K562 (cell line): Measurements from ENCODE around the gene THBS2. TPM values are rescaled to one million over a fixed set of nuclear protein-coding genes. Genes with fewer than 3 reads are reported as not detected.

ENCODE experiments used
- ATAC-seq: fragments of 200-7000 bp; cut with Tn5 transposase; 3 replicates; pipeline ENCODE4 v1.9.1; 2020; ENCODE audit warnings: moderate library complexity
- BruUV-seq: library from RNA; stranded (reverse); fragments of 400-500 nt; replicated peaks from 2 replicates; lab custom pipeline; 2021; lab: Mats Ljungman, UMichigan
- CTCF ChIA-PET: fragments of 300-600 bp; formaldehyde crosslinking; extraction: SDS; loops from one replicate; lab custom pipeline; 2021; ENCODE audit warnings: low intra/inter-chr PET ratio; lab: Yijun Ruan, JAX
- POLR2A ChIA-PET: fragments of 300-600, 350-650 bp; sonication (Branson Sonifier 250); formaldehyde crosslinking; extraction: SDS; loops from one replicate; lab custom pipeline; 2021; ENCODE audit warnings: antibody characterized with exemption, inconsistent platforms; lab: Yijun Ruan, JAX
- DNase-seq, 4 experiments: peaks; one replicate each; pipeline versions ENCODE4 v3.0.0 to v3.0.0-alpha.2; 2011 to 2018; ENCODE audit warnings: low spot score in 3 of 4, mixed read lengths in 3 of 4; ENCODE audit errors: extremely low read depth in 1 of 4
- FAIRE-seq: peaks from 2 replicates; lab custom pipeline; 2011; peaks lifted over from hg19 to GRCh38; lab: Jason Lieb, UNC
- H2AFZ ChIP-seq: 2 replicates; pipeline ENCODE4 v1.6.0; 2011; ENCODE audit warnings: low read depth, low read length, control low read depth, inconsistent platforms
- H3K27ac ChIP-seq: fragments of 200-600 bp; 3 replicates; pipeline ENCODE4 v1.8.0; 2011; ENCODE audit warnings: low read depth, mild to moderate bottlenecking, control low read depth, inconsistent platforms, low read length, moderate library complexity, mixed read lengths; ENCODE audit errors: extremely low read depth
- H3K27me3 ChIP-seq, 2 experiments: fragments of 300-600 bp in 1 of 2; 2 replicates in 1 of 2; 3 replicates in 1 of 2; pipeline versions ENCODE4 v1.6.0 to v1.8.0; 2011; ENCODE audit warnings: inconsistent platforms in 2 of 2, low read length in 2 of 2, mild to moderate bottlenecking in 1 of 2, mixed read lengths in 1 of 2, moderate library complexity in 1 of 2; ENCODE audit not compliant: control insufficient read depth in 2 of 2, insufficient read depth in 2 of 2
- H3K36me3 ChIP-seq: fragments of 300-600 bp; 3 replicates; pipeline ENCODE4 v1.8.0; 2011; ENCODE audit warnings: mild to moderate bottlenecking, low read length, inconsistent platforms; ENCODE audit not compliant: control insufficient read depth, insufficient read depth
- H3K4me1 ChIP-seq, 2 experiments: fragments of 200-600 bp in 1 of 2; replicated peaks in 1 of 2; 2 replicates in 1 of 2; 3 replicates in 1 of 2; pipeline versions ENCODE4 v1.5.1 to v1.8.0; 2011; ENCODE audit warnings: inconsistent platforms in 2 of 2, low read length in 2 of 2, mild to moderate bottlenecking in 1 of 2, mixed read lengths in 1 of 2, moderate library complexity in 1 of 2; ENCODE audit not compliant: control insufficient read depth in 2 of 2, insufficient read depth in 2 of 2
- H3K4me2 ChIP-seq: 2 replicates; pipeline ENCODE4 v1.6.1; 2011; ENCODE audit warnings: low read length, control low read depth, inconsistent platforms, mixed read lengths; ENCODE audit not compliant: insufficient read depth
- H3K4me3 ChIP-seq: fragments of 200-600 bp; sonication (generic), shearing (Covaris generic); 2 replicates; pipeline ENCODE4 v1.5.1; 2016; ENCODE audit warnings: control low read depth, inconsistent platforms
- H3K79me2 ChIP-seq: fragments of 200-600 bp; 3 replicates; pipeline ENCODE4 v1.8.0; 2011; ENCODE audit warnings: low read length, inconsistent platforms; ENCODE audit not compliant: control insufficient read depth, insufficient read depth
- H3K9ac ChIP-seq, 2 experiments: 2 replicates each; pipeline versions ENCODE4 v1.6.0 to v1.6.1; 2011; ENCODE audit warnings: low read depth in 2 of 2, low read length in 2 of 2, control low read depth in 1 of 2, inconsistent platforms in 1 of 2, mild to moderate bottlenecking in 1 of 2, mixed read lengths in 1 of 2; ENCODE audit not compliant: insufficient read depth in 1 of 2
- H3K9me1 ChIP-seq: one replicate; pipeline ENCODE4 v1.6.0; 2011; ENCODE audit warnings: inconsistent platforms, mild to moderate bottlenecking, low read length, moderate library complexity; ENCODE audit not compliant: control insufficient read depth, insufficient read depth
- H3K9me3 ChIP-seq: replicated peaks from 2 replicates; pipeline ENCODE4 v1.5.1; 2011; ENCODE audit warnings: low read depth, low read length, inconsistent platforms; ENCODE audit not compliant: control insufficient read depth, insufficient read depth
- H4K20me1 ChIP-seq: replicated peaks from 2 replicates; pipeline ENCODE4 v1.6.1; 2011; ENCODE audit warnings: low read length, inconsistent platforms, mixed read lengths; ENCODE audit not compliant: control insufficient read depth, insufficient read depth
- CC2D1A ChIP-seq: fragments of 450-650 bp; IDR thresholded peaks from 2 replicates; pipeline ENCODE4 v1.6.1; 2017; ENCODE audit warnings: mild to moderate bottlenecking
- DDX20 ChIP-seq: fragments of 450-650 bp; IDR thresholded peaks from 2 replicates; pipeline ENCODE4 v1.6.1; 2016; ENCODE audit warnings: missing genetic modification characterization, low read depth, mild to moderate bottlenecking, missing compliant biosample characterization, moderate library complexity
- FOXA1 ChIP-seq: fragments of 450-650 bp; IDR thresholded peaks from 2 replicates; pipeline ENCODE4 v1.6.1; 2016; ENCODE audit warnings: mild to moderate bottlenecking, borderline replicate concordance
- HNRNPH1 ChIP-seq: fragments of 200-400 bp; formaldehyde crosslinking; optimal IDR thresholded peaks from 2 replicates; pipeline ENCODE3; 2017; ENCODE audit warnings: low read depth, mild to moderate bottlenecking, low read length, moderate library complexity
- MAFF ChIP-seq: IDR thresholded peaks from 2 replicates; pipeline ENCODE4 v1.6.1; 2012; ENCODE audit warnings: low read length, improper control_type of control experiment
- MAFK ChIP-seq: IDR thresholded peaks from 2 replicates; pipeline ENCODE4 v1.6.1; 2011; ENCODE audit warnings: low read length, improper control_type of control experiment
- POLR2AphosphoS2 ChIP-seq: IDR thresholded peaks from 2 replicates; pipeline ENCODE4 v1.6.1; 2012; ENCODE audit warnings: low read length, improper control_type of control experiment
- RBM22 ChIP-seq: fragments of 200-400 bp; formaldehyde crosslinking; IDR thresholded peaks from 2 replicates; pipeline ENCODE4 v1.6.1; 2018; ENCODE audit warnings: low read length, low read depth; ENCODE audit not compliant: poor library complexity, severe bottlenecking
- SIX5 ChIP-seq, 2 experiments: IDR thresholded peaks; 2 replicates each; pipeline ENCODE4 v1.6.1; 2011; ENCODE audit warnings: low read length in 2 of 2, borderline replicate concordance in 1 of 2, low read depth in 1 of 2, mild to moderate bottlenecking in 1 of 2, moderate library complexity in 1 of 2; ENCODE audit not compliant: insufficient read depth in 1 of 2
- SMARCA4 ChIP-seq: fragments of 450-650 bp; IDR thresholded peaks from 2 replicates; pipeline ENCODE4 v1.6.1; 2016
- SOX6 ChIP-seq: fragments of 450-650 bp; IDR thresholded peaks from 2 replicates; pipeline ENCODE4 v1.6.1; 2014; ENCODE audit warnings: mild to moderate bottlenecking
- ZKSCAN3 ChIP-seq: fragments of 250-450 bp; sonication (Bioruptor Pico); IDR thresholded peaks from 2 replicates; pipeline ENCODE4 v1.4.0; 2020
- ZNF316 ChIP-seq: fragments of 450-650 bp; IDR thresholded peaks from 2 replicates; pipeline ENCODE4 v1.6.1; 2016
- ZSCAN32 ChIP-seq: fragments of 450-650 bp; formaldehyde crosslinking; IDR thresholded peaks from 2 replicates; pipeline ENCODE4 v1.4.0; 2020; ENCODE audit warnings: mild to moderate bottlenecking, moderate library complexity
- WGBS: fragments of 100-300 bp; shearing (Covaris generic); methylation state at CpG from one replicate; pipeline ENCODE4 v1.1.6; 2016; ENCODE audit warnings: low coverage, mixed read lengths; ENCODE audit not compliant: insufficient coverage; ENCODE audit errors: missing lambda C conversion rate; 5-methylcytosine and 5-hydroxymethylcytosine counted together
- in situ Hi-C: fragments of 300-500 bp; cut with MboI; formaldehyde crosslinking; loops from 4 replicates; pipeline ENCODE4 v1.15.0; 2018; ENCODE audit warnings: inconsistent platforms, mixed read lengths
- intact Hi-C: fragments of 100-400 bp; cut with micrococcal nuclease; formaldehyde crosslinking; loops from 2 replicates; pipeline ENCODE4 v1.14.2; 2022
- polyA plus RNA-seq, 8 experiments: library from polyadenylated mRNA; depleted of rRNA in 4 of 8; stranded (reverse) in 5 of 8; unstranded in 3 of 8; fragments of >200 nt; fragmentation: Nextera tagmentation in 2 of 8; fragmentation: Illumina TruSeq in 1 of 8; extraction: Ambion mirVana in 2 of 8; extraction: Trizol in 1 of 8; gene quantifications; 2 replicates each; pipeline versions ENCODE4 v1.2.1 to v1.2.3, GENCODE V29; 2011 to 2014; ENCODE audit warnings: inconsistent platforms in 1 of 8, missing spikeins in 1 of 8
- total RNA-seq, 7 experiments: library from RNA; depleted of rRNA in 6 of 7; stranded (reverse); fragments of >200 nt in 6 of 7; fragmentation: Illumina TruSeq in 2 of 7; extraction: Trizol in 2 of 7; gene quantifications; 2 replicates each; pipeline versions ENCODE4 v1.2.1 to v1.2.3, GENCODE V29; 2011 to 2021; ENCODE audit warnings: low replicate concordance in 1 of 7
- TF ChIP-seq, protein P1 (sequence below): fragments of 150-350 bp; conservative IDR thresholded peaks from 2 replicates; pipeline ENCODE4 v1.6.1; 2014; ENCODE audit warnings: low read length
- TF ChIP-seq, protein P2 (sequence below): fragments of 450-650 bp; IDR thresholded peaks from 2 replicates; pipeline ENCODE4 v1.6.1; 2016; ENCODE audit warnings: borderline replicate concordance
- TF ChIP-seq, protein P3 (sequence below): fragments of 450-650 bp; conservative IDR thresholded peaks from 2 replicates; pipeline ENCODE4 v1.6.1; 2016; ENCODE audit warnings: missing genetic modification characterization, low read depth, mild to moderate bottlenecking, control low read depth, missing compliant biosample characterization

Gene THBS2
- total and polyA plus RNA-seq, 9 of the 15 experiments (the other 6 are each of a cell fraction or from before 2014, with no cell fraction given) = 0.03 to 0.11 (median 0.03) TPM; not detected in 6

DNA sequence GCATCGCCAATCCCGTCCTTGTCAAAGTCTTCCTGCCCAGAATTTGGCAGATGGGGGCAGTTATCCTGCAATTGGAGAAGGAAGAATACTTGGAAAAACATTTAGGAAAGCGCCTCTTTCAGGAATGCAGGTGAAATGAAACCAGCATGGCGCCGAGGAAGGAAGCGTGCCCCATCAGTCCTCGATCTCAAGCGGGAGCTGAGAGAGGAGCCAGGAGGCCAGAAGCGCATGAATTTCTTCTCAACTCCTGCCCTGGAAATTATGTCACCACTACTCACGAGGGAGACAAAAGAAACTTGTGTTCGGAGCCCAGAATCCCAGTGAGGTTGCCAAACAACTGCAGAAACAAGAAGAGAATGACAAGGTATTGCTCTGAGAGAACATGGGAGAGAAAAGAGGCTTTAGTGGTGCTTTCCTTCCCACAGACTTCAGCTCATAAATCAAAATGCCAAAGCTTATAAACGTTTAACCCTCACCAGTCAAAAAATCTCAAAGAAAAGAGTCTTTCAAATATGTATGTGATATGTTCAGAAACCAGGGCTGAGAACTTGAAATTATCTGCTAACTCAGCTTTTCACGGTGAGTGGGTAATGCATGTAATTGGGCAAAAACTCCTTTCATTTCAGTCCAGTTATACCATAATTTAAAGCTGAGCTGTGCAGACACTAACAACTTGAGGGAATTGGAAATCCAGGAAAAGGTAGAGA is 23.9 kb downstream of the THBS2 start:
- in situ Hi-C loops (no loop called here), intact Hi-C loops (no loop called here)
- DNase-seq (no peak), ATAC-seq (no peak), FAIRE-seq (no peak)
- POLR2A ChIA-PET = interaction anchor here (0.5 to 0.8 kb wide), 3 partner anchors 17 to 1026 kb away, joined by 3 to 5 read pairs (median 4); no protein-coding TSS in a partner anchor
- CTCF ChIA-PET = no interaction called here
- Histone ChIP-seq H3K36me3 (no peaks in the 10 kb centered on the region), H2AFZ (no peak overlapping the region), H3K4me3 (no peak overlapping the region), H3K9me3 (peaks cover 2% of the 10 kb centered on the region), H3K27ac (no peak overlapping the region), H3K9me1 (no peaks in the 10 kb centered on the region), H4K20me1 (peaks cover 2% of the 10 kb centered on the region; the same call in 1 of the 2 replicates), H3K9ac (no peak overlapping the region), H3K4me2 (no peak overlapping the region), H3K4me1 (peaks cover 0 to 7% of the 10 kb centered on the region in 2 experiments; a peak in 2 of 5 replicates), H3K79me2 (no peaks in the 10 kb centered on the region), H3K27me3 (peaks cover 32 to 84% of the 10 kb centered on the region in 2 experiments)
- no TSS peak for BruUV-seq
- under 1% methylated on average over 13 of the region's 13 CpGs for WGBS
- TF ChIP-seq, protein P1, sequence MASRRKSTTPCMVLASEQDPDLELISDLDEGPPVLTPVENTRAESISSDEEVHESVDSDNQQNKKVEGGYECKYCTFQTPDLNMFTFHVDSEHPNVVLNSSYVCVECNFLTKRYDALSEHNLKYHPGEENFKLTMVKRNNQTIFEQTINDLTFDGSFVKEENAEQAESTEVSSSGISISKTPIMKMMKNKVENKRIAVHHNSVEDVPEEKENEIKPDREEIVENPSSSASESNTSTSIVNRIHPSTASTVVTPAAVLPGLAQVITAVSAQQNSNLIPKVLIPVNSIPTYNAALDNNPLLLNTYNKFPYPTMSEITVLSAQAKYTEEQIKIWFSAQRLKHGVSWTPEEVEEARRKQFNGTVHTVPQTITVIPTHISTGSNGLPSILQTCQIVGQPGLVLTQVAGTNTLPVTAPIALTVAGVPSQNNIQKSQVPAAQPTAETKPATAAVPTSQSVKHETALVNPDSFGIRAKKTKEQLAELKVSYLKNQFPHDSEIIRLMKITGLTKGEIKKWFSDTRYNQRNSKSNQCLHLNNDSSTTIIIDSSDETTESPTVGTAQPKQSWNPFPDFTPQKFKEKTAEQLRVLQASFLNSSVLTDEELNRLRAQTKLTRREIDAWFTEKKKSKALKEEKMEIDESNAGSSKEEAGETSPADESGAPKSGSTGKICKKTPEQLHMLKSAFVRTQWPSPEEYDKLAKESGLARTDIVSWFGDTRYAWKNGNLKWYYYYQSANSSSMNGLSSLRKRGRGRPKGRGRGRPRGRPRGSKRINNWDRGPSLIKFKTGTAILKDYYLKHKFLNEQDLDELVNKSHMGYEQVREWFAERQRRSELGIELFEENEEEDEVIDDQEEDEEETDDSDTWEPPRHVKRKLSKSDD = no peak
- peak; percentile 84 for TF ChIP-seq ZNF316
- 0 out of 2 replicates have a peak, but pooled peaks have one; percentile 9 for TF ChIP-seq MAFK
- no peak for TF ChIP-seq SOX6
- no peak for TF ChIP-seq POLR2AphosphoS2
- no peak for TF ChIP-seq FOXA1
- TF ChIP-seq ZKSCAN3 (CRISPR knock-in tag) = no peak
- TF ChIP-seq CC2D1A = no peak
- no peak for TF ChIP-seq HNRNPH1
- no peak for TF ChIP-seq RBM22
- TF ChIP-seq SMARCA4 = no peak
- no peak for TF ChIP-seq ZSCAN32 (CRISPR knock-in tag)
- TF ChIP-seq, protein P2, sequence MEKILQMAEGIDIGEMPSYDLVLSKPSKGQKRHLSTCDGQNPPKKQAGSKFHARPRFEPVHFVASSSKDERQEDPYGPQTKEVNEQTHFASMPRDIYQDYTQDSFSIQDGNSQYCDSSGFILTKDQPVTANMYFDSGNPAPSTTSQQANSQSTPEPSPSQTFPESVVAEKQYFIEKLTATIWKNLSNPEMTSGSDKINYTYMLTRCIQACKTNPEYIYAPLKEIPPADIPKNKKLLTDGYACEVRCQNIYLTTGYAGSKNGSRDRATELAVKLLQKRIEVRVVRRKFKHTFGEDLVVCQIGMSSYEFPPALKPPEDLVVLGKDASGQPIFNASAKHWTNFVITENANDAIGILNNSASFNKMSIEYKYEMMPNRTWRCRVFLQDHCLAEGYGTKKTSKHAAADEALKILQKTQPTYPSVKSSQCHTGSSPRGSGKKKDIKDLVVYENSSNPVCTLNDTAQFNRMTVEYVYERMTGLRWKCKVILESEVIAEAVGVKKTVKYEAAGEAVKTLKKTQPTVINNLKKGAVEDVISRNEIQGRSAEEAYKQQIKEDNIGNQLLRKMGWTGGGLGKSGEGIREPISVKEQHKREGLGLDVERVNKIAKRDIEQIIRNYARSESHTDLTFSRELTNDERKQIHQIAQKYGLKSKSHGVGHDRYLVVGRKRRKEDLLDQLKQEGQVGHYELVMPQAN = no peak
- TF ChIP-seq SIX5 (IDR thresholded peaks at IDR 0.05; ENCODE audit: borderline replicate concordance in 1 of 2, insufficient read depth in 1 of 2, low read depth in 1 of 2, low read length in 2 of 2) = no peak
- TF ChIP-seq, protein P3, sequence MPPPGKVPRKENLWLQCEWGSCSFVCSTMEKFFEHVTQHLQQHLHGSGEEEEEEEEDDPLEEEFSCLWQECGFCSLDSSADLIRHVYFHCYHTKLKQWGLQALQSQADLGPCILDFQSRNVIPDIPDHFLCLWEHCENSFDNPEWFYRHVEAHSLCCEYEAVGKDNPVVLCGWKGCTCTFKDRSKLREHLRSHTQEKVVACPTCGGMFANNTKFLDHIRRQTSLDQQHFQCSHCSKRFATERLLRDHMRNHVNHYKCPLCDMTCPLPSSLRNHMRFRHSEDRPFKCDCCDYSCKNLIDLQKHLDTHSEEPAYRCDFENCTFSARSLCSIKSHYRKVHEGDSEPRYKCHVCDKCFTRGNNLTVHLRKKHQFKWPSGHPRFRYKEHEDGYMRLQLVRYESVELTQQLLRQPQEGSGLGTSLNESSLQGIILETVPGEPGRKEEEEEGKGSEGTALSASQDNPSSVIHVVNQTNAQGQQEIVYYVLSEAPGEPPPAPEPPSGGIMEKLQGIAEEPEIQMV = no peak
- no peak for TF ChIP-seq DDX20 (tag)
- TF ChIP-seq MAFF = peak; percentile 48
